DMS153 (cell line): ENCODE data around the gene GHITM.
"Not testable (repeated sequence)": the region's sequence is repeated elsewhere in the genome, so short reads cannot be mapped to it uniquely, and the experiment has no call there.

ENCODE experiments used
- DNase-seq: peaks from one replicate; lab custom pipeline; 2025; lab: John Stamatoyannopoulos, UW

The GHITM gene

DNA sequence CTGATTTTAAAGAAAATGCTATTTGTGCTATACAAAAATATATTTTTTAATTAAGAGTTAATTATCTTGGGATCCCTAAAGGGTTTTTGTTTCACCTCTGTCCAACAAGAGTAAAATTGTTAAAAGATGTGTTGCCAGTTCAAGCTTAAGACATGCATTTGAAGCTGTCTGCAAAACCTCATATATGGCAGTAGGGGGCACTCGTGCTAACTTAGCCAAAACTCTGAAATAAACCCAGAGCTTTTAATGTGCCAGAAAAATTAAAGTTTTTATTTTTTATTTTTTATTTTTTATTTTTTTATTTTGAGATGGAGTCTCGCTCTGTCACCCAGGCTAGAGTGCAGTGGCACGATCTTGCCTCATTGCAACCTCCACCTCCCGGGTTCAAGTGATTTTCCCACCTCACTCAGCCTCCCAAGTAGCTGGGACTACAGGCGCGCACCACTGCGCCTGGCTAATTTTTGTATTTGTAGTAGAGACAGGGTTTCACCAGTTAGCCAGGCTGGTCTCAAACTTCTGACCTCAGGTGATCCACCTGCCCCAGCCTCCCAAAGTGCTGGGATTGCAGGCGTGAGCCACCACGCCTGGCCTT lies 8.8 kb downstream of the GHITM start:
- DNase-seq: not testable (repeated sequence)

DNA sequence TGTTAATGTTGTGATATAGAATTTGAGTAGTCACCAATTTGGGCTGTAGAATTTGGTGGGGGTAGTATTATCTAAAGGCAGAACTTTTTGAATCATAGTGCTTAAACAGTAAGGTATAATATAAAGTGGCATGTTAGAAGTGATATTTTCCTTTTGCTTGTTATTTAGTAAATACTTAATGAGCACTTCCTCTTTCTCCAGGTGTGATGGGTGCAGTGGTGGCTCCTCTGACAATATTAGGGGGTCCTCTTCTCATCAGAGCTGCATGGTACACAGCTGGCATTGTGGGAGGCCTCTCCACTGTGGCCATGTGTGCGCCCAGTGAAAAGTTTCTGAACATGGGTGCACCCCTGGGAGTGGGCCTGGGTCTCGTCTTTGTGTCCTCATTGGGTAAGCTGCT lies 10.5 kb downstream of the GHITM start:
- no peak for DNase-seq

DNA sequence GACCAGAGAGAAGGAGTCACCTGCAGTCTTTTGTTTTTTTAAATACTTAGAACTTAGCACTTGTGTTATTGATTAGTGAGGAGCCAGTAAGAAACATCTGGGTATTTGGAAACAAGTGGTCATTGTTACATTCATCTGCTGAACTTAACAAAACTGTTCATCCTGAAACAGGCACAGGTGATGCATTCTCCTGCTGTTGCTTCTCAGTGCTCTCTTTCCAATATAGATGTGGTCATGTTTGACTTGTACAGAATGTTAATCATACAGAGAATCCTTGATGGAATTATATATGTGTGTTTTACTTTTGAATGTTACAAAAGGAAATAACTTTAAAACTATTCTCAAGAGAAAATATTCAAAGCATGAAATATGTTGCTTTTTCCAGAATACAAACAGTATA lies 13.5 kb downstream of the GHITM start:
- no peak for DNase-seq

DNA sequence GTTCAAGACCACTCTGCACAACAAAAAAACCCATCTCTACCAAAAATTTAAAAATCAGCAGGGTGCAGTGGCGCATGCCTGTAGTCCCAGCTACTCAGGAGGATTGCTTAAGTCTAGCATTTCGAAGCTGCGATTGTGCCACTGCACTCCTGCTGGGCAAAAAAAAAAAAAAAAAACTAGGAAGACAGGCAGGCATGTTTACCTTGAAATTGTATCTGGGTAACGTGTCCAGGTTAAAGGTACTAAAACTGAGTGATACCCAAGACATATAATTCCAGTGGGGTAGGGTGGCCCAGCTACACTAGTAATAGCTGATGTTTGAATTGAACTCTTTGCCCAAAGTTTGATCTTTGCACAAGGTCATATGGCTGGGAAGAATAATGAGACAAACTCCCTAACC lies 16.2 kb downstream of the GHITM start:
- DNase-seq: no peak

DNA sequence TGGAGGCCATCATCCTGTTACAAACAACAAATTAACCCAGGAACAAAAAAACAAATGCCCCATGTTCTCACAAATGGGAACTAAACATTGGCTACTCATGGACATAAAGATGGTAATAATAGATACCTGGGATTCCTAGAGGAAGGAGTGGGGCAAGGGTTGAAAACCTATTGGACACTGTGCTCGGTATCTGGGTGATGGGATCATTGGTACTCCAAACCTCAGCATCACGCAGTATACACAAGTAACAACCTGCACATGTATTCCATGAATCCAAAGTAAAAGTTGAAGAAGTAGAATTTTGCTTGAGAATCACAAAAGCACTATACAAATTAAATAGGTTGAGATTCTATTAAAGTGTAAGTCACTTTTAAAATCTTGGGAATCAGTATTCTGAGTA lies 16.7 kb downstream of the GHITM start:
- no peak for DNase-seq

DNA sequence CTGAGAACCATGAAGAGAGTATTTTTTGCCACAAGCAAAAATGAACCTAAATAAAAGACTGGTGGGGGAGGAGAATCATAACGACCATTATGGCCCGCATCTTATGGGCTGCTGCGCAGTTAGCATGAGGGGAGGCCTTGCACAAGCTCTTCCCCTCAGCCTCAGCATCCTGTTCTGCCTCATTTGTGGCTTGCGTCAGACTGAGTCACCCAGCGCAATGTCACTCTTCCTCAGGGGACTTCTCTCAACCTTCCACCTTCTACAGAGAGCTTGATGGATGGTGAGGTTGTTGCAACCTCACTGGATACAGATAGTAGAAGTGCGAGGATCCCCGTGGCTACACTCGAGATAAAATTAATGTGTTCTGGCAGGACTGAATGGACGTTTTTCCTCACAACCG lies 17.5 kb downstream of the GHITM start:
- no peak for DNase-seq

DNA sequence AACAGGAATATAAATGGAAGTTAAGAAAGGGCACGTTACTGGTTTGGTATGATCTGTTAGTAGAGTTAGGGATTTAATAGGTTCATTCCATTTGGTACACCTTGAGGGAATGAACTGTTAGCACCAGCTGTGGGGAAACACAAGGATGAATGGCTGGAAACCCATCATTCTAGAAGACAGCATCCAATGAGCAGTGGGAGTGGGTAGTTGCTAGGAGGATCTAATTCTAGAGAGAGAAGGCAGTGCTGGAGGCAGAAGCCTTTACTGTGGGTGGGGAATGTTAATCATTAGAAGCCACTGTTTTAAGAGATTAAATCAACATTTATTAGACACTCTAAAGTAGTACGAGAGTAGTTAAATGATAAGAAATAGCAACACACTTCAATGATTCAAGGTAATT lies 18.8 kb downstream of the GHITM start:
- no peak for DNase-seq

DNA sequence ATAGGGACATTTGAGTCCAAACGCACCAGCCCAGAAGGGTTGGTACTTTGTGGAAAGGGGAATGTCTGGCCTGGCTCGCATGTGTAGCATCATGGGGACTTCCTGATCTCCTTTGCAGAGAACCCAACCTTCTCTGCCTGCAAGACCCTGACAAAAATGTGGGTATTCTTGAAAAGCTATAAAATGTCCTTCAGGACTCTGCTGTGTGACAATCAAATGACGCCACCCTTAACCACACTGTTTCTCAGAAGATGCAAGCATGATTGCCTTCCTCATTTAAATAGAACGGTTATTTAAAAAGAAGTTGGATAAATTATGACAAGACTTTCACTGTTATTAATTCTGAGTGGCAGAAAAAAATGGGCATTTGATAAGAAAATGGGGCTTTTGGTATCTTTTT lies 19.2 kb downstream of the GHITM start:
- DNase-seq: no peak

DNA sequence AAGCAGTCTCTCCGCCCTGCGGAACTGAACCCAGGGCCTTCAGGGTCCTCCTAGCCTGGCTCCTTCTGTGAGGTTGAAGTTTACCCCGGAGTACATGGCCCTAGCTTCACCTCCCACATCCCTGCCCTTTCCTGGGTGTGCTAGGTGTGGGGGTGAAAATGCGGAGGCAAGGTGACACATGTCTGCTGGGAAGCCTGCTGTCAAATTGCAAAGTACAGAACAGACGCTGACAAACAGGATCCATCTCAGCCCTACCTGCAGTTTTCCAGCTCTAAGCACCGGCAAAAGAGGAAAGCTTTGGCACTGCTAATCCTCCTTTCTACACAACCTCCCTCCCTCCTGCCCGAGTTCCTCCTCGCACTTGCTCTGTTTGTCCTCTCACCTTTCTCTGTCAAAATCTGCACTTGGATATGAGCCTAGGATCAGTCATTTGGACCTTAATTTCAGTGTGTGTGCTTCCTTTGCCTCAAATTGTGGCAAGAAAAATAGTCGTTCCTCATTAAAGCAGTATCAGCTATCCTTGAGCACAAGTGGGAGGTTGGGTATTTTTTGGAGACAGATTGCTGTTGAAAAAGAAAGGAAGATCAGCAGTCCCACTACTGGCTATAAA lies 19.9 kb downstream of the GHITM start:
- DNase-seq: no peak

DNA sequence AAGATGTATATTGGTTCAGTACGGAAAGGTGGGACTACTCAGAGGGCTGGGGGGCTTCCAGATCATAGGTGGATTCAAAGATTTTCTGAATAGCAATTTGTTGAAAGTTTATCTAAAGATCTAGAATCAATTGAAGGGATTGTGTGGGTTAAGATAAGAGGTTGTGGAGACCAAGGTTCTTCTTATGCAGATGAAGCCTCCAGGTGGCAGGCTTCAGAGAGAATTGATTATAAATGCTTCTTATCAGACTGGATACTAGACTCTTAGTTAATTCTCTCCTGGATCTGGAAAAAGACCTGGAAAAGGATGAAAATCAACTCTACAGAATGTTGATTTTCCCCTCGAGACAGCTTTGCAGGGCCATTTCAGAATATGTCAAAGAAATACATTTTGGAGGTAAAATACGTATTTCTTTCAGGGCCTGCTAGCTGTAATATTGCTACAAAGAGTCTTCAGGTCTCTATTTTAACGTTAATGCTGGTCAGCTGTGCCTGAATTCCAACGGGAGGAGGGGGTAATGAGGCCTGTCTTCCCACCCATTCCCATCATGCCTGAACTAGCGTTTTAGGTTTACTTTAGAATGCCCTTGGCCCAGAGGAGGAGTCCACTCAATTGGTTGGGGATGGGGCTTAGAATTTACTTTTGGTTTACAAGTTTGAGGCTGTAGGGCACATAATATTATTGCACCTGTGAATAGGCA lies 21.5 kb downstream of the GHITM start:
- DNase-seq: no peak

DNA sequence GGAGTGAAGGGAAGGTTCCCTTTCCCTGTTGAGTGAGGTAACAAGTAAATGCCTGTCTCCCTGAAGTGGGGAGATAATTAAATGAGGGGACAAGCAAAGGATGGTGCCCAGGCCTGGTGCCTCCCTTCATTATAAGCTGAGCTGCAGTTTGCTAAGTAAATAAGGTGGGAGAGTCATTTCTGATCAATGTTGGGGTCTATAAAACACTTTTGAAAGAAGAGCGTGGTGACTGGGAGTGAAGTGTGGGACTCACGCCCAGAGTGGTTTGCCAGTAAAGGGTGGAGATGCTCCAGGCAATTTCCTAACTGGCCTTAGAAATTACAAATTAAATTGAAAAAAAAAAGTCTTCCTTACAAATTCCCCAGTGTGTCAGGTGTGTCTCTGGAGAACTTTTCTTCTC lies 24.7 kb downstream of the GHITM start:
- no peak for DNase-seq

DNA sequence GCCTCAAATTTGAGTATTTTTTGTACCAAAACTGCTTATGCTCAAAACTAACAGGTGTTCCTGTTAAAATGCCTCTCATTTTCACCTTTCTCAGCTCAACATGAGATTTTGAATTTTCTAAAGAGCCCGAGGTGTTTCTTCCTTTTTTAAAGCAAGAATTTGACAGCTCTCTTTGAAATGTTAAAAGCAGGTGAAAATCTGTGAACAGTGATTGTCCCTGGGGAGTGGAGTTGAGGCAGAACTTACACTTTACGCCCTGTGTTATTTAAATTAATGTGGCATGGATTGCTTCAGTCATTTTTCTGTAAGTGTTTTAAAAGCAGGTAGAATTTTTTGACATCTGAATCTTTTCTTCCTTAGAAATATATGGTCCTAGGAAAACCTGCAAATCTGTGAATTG lies 25.1 kb downstream of the GHITM start:
- DNase-seq: no peak

DNA sequence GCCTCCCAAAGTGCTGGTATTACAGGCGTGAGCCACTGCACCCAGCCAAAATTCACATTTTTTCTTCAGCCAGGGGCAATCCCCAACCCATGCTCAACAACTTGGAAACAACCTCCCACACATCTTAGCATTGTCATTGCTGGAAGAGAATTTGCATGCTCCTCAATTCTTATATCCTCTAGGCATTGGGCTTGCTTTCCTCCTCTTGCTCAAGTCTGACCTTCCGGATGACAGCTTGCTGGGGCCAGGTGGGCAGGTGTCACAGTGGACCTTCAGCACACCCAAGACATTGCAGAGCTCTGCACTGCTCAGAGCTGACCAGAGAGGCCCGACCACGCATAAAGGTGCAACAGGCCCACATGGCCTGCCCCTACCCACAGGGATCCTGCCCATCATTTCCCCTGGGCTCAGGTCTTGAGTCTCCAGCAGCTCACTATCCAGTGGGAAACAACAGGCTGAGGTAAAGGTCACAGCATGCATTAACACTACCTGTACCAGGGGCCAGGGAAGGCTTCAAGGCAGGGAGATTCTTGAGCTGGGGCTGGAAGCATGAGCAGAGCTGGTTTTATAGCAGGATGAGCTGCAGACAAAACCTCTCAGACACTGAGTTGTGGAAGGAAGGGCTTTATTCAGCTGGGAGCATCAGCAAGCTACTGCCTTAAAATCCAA lies 27.4 kb downstream of the GHITM start:
- DNase-seq: no peak

DNA sequence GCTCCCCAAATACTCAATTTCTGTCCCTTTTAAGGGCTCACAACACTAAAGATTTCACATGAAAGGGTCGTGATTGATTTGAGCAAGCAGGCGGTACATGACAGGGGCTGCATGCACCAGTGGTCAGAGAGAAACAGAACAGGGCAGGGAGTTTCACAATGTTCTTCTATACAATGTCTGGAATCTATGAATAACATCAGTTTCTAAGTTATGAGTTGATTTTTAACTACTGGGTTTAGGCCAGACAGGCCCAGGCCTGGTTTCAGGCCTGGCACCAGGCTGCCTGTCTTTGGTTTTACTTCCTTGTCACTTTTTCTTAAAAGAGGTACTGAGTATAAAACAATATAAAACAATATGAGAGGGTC lies 28.0 kb downstream of the GHITM start:
- not testable (repeated sequence) for DNase-seq

DNA sequence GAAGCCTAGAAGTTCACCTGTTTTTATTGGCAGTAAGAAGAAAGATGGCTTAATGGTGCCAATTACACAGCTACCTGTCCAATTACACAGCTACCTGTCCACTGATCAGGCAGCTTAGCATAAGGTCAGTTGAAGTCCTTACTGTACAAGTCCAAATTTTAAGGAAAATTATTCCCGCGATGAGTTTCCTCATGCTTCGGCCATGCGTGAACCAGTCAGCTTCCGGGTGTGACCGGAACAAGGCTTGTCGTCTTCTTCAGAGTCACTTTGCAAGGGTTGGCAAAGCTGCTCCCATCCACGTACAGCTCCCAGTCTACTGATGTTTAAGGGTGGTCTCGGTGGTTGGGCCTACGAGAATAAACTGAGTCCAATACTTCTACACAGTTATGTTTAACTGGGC lies 29.1 kb downstream of the GHITM start:
- DNase-seq: not testable (repeated sequence)

DNA sequence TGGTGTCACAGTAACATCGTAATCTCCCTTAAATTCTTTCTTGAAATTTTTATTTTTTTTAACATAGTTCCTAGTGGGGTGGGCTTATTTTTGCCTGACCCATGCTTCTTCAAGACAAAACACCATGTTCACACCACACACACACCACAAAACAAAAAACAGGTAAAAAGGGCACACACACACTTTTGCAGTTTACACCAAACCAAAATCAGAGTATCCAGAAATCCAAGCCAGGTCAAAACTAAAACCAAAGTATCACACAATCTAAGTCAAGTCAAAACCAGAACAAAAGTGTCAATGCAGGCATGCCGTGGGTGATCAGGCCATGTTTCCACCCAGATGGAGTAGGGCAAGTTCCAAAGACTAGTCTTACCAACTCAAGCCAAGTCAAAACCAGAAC lies 31.9 kb downstream of the GHITM start:
- not testable (repeated sequence) for DNase-seq

DNA sequence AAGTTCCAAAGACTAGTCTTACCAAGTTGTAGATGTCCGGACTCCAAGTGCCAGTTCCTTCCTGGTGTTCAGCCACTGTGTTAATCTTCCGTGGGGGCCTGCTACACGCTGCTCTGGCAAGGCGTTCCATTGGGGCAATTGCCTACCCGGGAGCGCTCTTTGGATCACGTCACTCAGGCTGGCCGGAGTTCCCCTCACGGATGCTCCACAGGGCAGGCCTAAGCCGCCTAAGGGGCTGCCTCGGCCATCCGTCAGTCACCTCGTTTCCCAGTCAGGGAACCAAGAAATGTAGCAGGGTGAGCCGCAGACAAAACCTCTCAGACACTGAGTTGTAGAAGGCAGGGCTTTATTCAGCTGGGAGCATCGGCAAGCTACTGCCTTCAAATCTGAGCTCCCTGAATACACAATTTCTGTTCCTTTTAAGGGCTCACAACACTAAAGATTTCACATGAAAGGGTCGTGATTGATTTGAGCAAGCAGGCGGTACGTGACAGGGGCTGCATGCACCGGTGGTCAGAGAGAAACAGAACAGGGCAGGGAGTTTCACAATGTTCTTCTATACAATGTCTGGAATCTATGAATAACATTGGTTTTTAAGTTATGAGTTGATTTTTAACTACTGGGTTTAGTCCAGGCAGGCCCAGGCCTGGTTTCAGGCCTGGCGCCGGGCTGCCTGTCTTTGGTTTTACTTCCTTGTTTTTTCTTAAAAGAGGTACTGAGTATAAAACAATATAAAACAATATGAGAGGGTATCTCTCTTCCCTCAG lies 32.6 kb downstream of the GHITM start:
- not testable (repeated sequence) for DNase-seq

DNA sequence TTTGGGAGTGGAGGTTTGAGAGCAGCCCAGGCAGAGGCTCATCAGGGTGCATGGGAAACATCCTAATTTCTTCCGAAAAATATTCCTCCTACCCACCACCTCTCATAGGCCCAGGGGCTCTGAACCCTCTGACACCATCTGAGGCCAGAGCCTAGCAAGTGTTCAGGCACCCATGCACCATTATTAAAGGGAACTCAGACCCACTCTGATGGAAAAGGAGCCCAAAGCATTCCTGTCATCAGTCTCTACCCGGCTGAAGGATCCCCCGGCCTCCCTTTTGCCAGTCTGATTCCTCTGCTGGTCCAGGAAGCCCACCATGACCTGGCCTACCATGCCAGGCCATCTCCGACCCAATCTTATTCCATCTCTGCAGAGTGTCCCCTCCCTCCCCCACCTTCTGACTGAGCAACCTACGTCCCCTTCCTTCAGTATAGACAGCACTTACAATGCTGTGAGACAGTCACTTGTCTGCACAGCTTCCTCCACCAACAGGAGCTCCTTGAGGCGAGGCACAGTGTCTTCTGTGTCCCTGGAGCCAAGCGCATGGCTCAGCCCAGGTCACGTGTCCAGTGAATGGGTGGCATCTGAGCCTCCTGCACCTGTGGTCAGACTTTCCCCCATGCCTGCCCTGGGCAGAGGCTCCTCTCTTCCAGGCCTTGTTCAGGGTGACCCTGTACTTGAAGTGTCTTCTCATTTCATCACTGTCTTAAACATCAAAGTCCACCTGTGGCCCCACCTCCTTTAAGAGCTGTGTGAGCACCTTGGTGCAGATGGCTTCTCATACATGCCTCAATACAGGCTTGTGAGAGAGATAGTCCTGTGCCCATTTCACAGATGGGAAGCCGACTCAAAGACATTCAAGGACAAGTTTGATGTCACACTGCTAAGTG lies 33.4 kb downstream of the GHITM start:
- no peak for DNase-seq

DNA sequence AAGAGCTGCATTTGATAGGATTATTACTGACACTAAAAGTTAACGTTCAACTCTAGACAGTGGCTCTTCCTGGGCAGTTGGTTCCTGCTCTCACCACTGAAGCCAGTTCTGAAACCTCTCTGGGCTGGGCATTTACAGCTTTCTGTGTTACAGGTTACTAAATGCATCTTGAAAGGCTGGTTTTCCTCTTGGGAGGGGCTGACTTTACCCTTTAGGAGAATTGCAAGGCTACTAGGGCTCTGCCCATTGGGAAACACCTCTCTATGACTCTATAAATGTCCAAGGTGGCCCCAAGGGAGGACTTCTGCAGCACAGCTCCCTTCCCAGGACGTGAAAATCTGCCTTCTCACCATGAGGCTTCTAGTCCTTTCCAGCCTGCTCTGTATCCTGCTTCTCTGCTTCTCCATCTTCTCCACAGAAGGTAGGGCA lies 34.2 kb downstream of the GHITM start, which contains the start of gene GPR15LG:
Gene GPR15LG, plus strand, starts transcription at position 301 of the 429 bp plus-strand sequence. Its CDS starts 51 bp downstream, at position 352.
- no peak for DNase-seq

DNA sequence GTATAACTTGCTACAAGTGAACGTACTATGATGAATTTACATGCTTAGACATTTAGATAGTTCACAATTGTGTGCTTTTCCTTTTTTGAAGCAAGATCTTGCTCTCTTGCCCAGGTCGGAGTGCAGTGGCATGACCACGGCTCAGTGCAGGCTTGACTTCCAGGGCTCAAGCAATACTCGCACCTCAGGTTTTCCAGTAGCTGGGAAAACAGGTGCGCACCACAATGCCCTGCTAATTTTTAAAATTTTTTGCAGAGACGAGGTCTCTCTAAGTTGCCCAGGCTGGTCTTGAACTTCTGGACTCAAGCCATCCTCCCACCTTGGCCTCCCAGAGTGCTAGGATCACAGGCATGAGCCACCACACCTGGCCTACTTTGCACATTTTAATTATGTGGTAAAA lies 36.1 kb downstream of the GHITM start:
- no peak for DNase-seq

DNA sequence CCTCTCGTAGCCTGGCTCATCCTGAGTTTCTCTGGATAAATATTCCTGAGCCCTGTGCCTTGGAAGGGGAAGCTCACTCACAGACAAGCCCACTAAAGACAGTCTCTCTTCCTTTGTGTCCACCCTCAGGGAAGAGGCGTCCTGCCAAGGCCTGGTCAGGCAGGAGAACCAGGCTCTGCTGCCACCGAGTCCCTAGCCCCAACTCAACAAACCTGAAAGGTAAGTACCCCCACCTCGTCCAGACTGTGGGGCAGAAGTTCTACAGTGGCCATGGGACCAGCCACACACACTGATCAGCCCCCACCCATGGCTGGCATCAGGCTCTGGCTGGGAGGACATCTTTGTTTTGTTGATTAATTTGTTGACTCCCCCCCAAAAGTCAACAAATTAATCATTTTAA lies 37.0 kb downstream of the GHITM start:
- DNase-seq: no peak
